Measurements from ENCODE around the gene RTN4R. TPM values are rescaled to one million over a fixed set of nuclear protein-coding genes. Genes with fewer than 3 reads are reported as not detected.

The RTN4R gene
- total RNA-seq, 1 experiment from 2014 or later, result 25.0 TPM

- no peak overlapping the region for H3K4me3 Mint-ChIP-seq
- POLR2A ChIA-PET, result no interaction called here
- H3K36me3 Mint-ChIP-seq, result no peaks in the 10 kb centered on the region
- peaks cover under 1% of the 10 kb centered on the region; the same call in 1 of the 2 replicates for H3K9me3 Mint-ChIP-seq
- no peaks in the 10 kb centered on the region for H3K4me1 Mint-ChIP-seq
- H3K27me3 Mint-ChIP-seq (ENCODE audit: low read depth), result no peaks in the 10 kb centered on the region
- no peak for TF ChIP-seq ZNF416 (CRISPR knock-in tag; IDR thresholded peaks at IDR 0.05)
- no peak for TF ChIP-seq JUN (CRISPR knock-in tag; IDR thresholded peaks at IDR 0.05)
- no peak for TF ChIP-seq RORB (CRISPR knock-in tag; IDR thresholded peaks at IDR 0.05)
- TF ChIP-seq ESRRA (CRISPR knock-in tag; IDR thresholded peaks at IDR 0.05; ENCODE audit: borderline replicate concordance), result no peak
- no peak for TF ChIP-seq KAT7 (CRISPR knock-in tag; IDR thresholded peaks at IDR 0.05; ENCODE audit: borderline replicate concordance)
- TF ChIP-seq PRDM15 (CRISPR knock-in tag; IDR thresholded peaks at IDR 0.05), result no peak
- TF ChIP-seq PRRX2 (CRISPR knock-in tag; IDR thresholded peaks at IDR 0.05), result no peak
- TF ChIP-seq IRF2 (CRISPR knock-in tag; IDR thresholded peaks at IDR 0.05; ENCODE audit: borderline replicate concordance, low read depth), result no peak
- TF ChIP-seq FOXP1 (CRISPR knock-in tag; IDR thresholded peaks at IDR 0.05; ENCODE audit: borderline replicate concordance), result no peak
- no peak for TF ChIP-seq HMGXB4 (CRISPR knock-in tag; IDR thresholded peaks at IDR 0.05)
- TF ChIP-seq ZMAT4 (CRISPR knock-in tag; IDR thresholded peaks at IDR 0.05), result no peak
- no peak for TF ChIP-seq ELF4 (CRISPR knock-in tag; IDR thresholded peaks at IDR 0.05; ENCODE audit: low read depth)
- no peak for TF ChIP-seq TEAD1 (CRISPR knock-in tag; IDR thresholded peaks at IDR 0.05)
- no peak for TF ChIP-seq E2F4 (CRISPR knock-in tag; IDR thresholded peaks at IDR 0.05; ENCODE audit: borderline replicate concordance, low read depth)
- no peak for TF ChIP-seq ZNF671 (CRISPR knock-in tag; IDR thresholded peaks at IDR 0.05)
- ATAC-seq, result no peak
- CTCF ChIA-PET, result interaction anchor here (0.6 to 4.0 kb wide), 6 partner anchors 9 to 204 kb away, joined by 3 to 39 read pairs (median 6); no protein-coding TSS in a partner anchor
- no peak for DNase-seq (ENCODE audit: low spot score)
- no peak overlapping the region; the same call in 1 of the 2 replicates for H3K27ac Mint-ChIP-seq
These were observed 54.0 kb downstream of the RTN4R start for GRCh38 chr22:20213833-20214708.

- ATAC-seq (no peak), DNase-seq (ENCODE audit: low spot score) (no peak)
- ChIA-PET POLR2A (no interaction called here), CTCF (interaction anchor here (0.6 to 4.0 kb wide), 3 partner anchors 26 to 56 kb away, joined by 3 to 39 read pairs (median 3); no protein-coding TSS in a partner anchor)
- H3K4me3 Mint-ChIP-seq, result no peak overlapping the region
- H3K4me1 Mint-ChIP-seq, result no peaks in the 10 kb centered on the region
- H3K9me3 Mint-ChIP-seq, result no peaks in the 10 kb centered on the region
- H3K36me3 Mint-ChIP-seq, result no peaks in the 10 kb centered on the region
- TF ChIP-seq NFYB (CRISPR knock-in tag; conservative IDR thresholded peaks at IDR 0.05; ENCODE audit: low read depth) (0 out of 2 replicates have a peak, but pooled peaks have one; percentile 7), RELA (CRISPR knock-in tag; IDR thresholded peaks at IDR 0.05; ENCODE audit: borderline replicate concordance) (no peak)
- H3K27ac Mint-ChIP-seq, result no peak overlapping the region
- no peaks in the 10 kb centered on the region for H3K27me3 Mint-ChIP-seq (ENCODE audit: low read depth)
These were observed 55.1 kb downstream of the RTN4R start for GRCh38 chr22:20212754-20213699.

Data from WTC11 (cell line).